ENCODE measurements around the gene OR10H4. TPM values are rescaled to one million over a fixed set of nuclear protein-coding genes. Genes with fewer than 3 reads are reported as not detected.

The OR10H4 gene
- total and polyA plus RNA-seq, 2 of the 4 experiments (the other 2 are of a cell fraction): not detected

- Histone ChIP-seq H2BK20ac (ENCODE audit: low read depth, low read length) (no peak overlapping the region), H3K56ac (ENCODE audit: extremely low read depth, insufficient read depth, low read length) (no peak overlapping the region), H3K9me3 (ENCODE audit: control insufficient read depth, insufficient read depth, low read length) (peaks cover 2% of the 10 kb centered on the region; the same call in 1 of the 2 replicates), H4K91ac (ENCODE audit: insufficient read depth, low read depth, low read length) (no peak overlapping the region), H3K4ac (ENCODE audit: low read depth, low read length) (no peak overlapping the region), H3K27me3 (ENCODE audit: control insufficient read depth, insufficient read depth, low read length) (no peaks in the 10 kb centered on the region), H3K23ac (ENCODE audit: low read depth, low read length) (no peak overlapping the region), H3K14ac (replicated peaks; ENCODE audit: low read depth, low read length) (no peak overlapping the region), H2BK15ac (ENCODE audit: low read depth, low read length) (no peak overlapping the region), H3K18ac (ENCODE audit: low read depth, low read length) (no peak overlapping the region), H3K27ac (ENCODE audit: insufficient read depth, low read length) (no peak overlapping the region), H2BK5ac (ENCODE audit: low read depth, low read length, poor library complexity, severe bottlenecking) (no peak overlapping the region), H3K36me3 (ENCODE audit: control insufficient read depth, insufficient read depth, low read length) (no peaks in the 10 kb centered on the region), H4K20me1 (ENCODE audit: insufficient read depth, low read length) (no peaks in the 10 kb centered on the region), H2AK9ac (replicated peaks; ENCODE audit: low read depth, low read length, poor library complexity) (no peak overlapping the region), H3K4me2 (ENCODE audit: low read depth, low read length) (no peak overlapping the region), H3K4me3 (ENCODE audit: insufficient read depth, low read depth, low read length) (no peak overlapping the region), H2AFZ (replicated peaks; ENCODE audit: low read length, poor library complexity) (no peak overlapping the region), H3K9ac (ENCODE audit: low read depth, low read length) (no peak overlapping the region), H4K5ac (ENCODE audit: low read depth, low read length) (no peak overlapping the region), H3K9me1 (ENCODE audit: insufficient read depth, low read length) (no peaks in the 10 kb centered on the region), H4K8ac (ENCODE audit: low read depth in 2 of 2, low read length in 2 of 2) (no peak overlapping the region), H2BK120ac (ENCODE audit: low read depth, low read length) (no peak overlapping the region), H2AK5ac (ENCODE audit: low read depth, low read length) (no peak overlapping the region), H3K79me1 (ENCODE audit: low read depth in 1 of 2, low read length in 2 of 2) (no peaks in the 10 kb centered on the region), H3K4me1 (ENCODE audit: control insufficient read depth, insufficient read depth, low read length) (no peaks in the 10 kb centered on the region)
- ChIA-PET CTCF (no interaction called here), POLR2A (ENCODE audit: unreplicated experiment) (no interaction called here)
- DNase-seq: no peak
- dilution Hi-C loops (cut with HindIII; ENCODE audit: low sequenced_read_pairs, unreplicated experiment): no loop called here
- in situ Hi-C loops (cut with MboI; ENCODE audit: low sequenced_read_pairs): no loop called here
- ATAC-seq (ENCODE audit: low read depth): no peak
- no CpG with 5 or more reads among the region's 4 CpGs for WGBS, 2 experiments (ENCODE audit: extremely low coverage in 2 of 2, insufficient read length in 1 of 2)
- TF ChIP-seq MXI1 (IDR thresholded peaks at IDR 0.05; ENCODE audit: borderline replicate concordance, low read depth, low read length): no peak
- intact Hi-C loops (cut with micrococcal nuclease): no loop called here
- BruUV-seq (replicated peaks): no TSS peak
These were observed 26.8 kb upstream of the OR10H4 start for GRCh38 chr19:15922021-15922420.
